ENCODE measurements around the gene DISC1.

DISC1 gene

GRCh38 chr1:231674575-231674974, 48.0 kb downstream of the DISC1 start:
- DNase-seq = no peak

GRCh38 chr1:231676487-231676886, 49.9 kb downstream of the DISC1 start:
- DNase-seq = peak; percentile 48

- no peak for DNase-seq
Observed at GRCh38 chr1:231677442-231677841, 50.9 kb downstream of the DISC1 start.

GRCh38 chr1:231678011-231678432, 51.4 kb downstream of the DISC1 start:
- peak; percentile 79 for DNase-seq

- no peak for DNase-seq
Observed at GRCh38 chr1:231679109-231679508, 52.5 kb downstream of the DISC1 start.

- DNase-seq = no peak
Observed at GRCh38 chr1:231681006-231681405, 54.4 kb downstream of the DISC1 start.

- DNase-seq = no peak
Observed at GRCh38 chr1:231682779-231683178, 56.2 kb downstream of the DISC1 start.

- DNase-seq = no peak
Observed at GRCh38 chr1:231683439-231684165, 57.0 kb downstream of the DISC1 start.

GRCh38 chr1:231684356-231685244, 58.0 kb downstream of the DISC1 start:
- no peak for DNase-seq

GRCh38 chr1:231686384-231686783, 59.8 kb downstream of the DISC1 start:
- no peak for DNase-seq

- DNase-seq = no peak
Observed at GRCh38 chr1:231688989-231689388, 62.4 kb downstream of the DISC1 start.

GRCh38 chr1:231690059-231690458, 63.5 kb downstream of the DISC1 start:
- DNase-seq = no peak

- peak; percentile 37 for DNase-seq
Observed at GRCh38 chr1:231691618-231692259, 65.1 kb downstream of the DISC1 start.

GRCh38 chr1:231693361-231694074, 66.9 kb downstream of the DISC1 start:
- DNase-seq = no peak

- no peak for DNase-seq
Observed at GRCh38 chr1:231694075-231694431, 67.5 kb downstream of the DISC1 start.

- DNase-seq = no peak
Observed at GRCh38 chr1:231694465-231695077, 68.0 kb downstream of the DISC1 start.

GRCh38 chr1:231695439-231696255, 69.1 kb downstream of the DISC1 start:
- peak; percentile 45 for DNase-seq

- no peak for DNase-seq
Observed at GRCh38 chr1:231699784-231700183, 73.2 kb downstream of the DISC1 start.

- no peak for DNase-seq
Observed at GRCh38 chr1:231701306-231701705, 74.7 kb downstream of the DISC1 start.

- DNase-seq = no peak
Observed at GRCh38 chr1:231702331-231702730, 75.7 kb downstream of the DISC1 start.

- DNase-seq = peak; percentile 71
Observed at GRCh38 chr1:231702804-231703203, 76.2 kb downstream of the DISC1 start.

Data from fibroblast of skin of right quadriceps (primary cell).